C4-2B (cell line): ENCODE measurements around the gene GTPBP6.

ENCODE experiments used
- H3K27ac ChIP-seq: fragments of 450-650 bp; 2 replicates; pipeline ENCODE4 v1.5.1; 2017
- CTCF ChIP-seq: fragments of 450-650 bp; conservative IDR thresholded peaks from 2 replicates; pipeline ENCODE4 v1.5.1; 2017; ENCODE audit warnings: mild to moderate bottlenecking
- ZFX ChIP-seq: fragments of 450-650 bp; IDR thresholded peaks from 2 replicates; pipeline ENCODE4 v1.6.1; 2017

GTPBP6 gene

GRCh38 chrX:361231-362145, 42.9 kb upstream of the GTPBP6 start:
- TF ChIP-seq CTCF, result no peak
- no peak for TF ChIP-seq ZFX

GRCh38 chrX:360496-361150, 42.0 kb upstream of the GTPBP6 start:
- no peak for TF ChIP-seq CTCF
- TF ChIP-seq ZFX, result no peak
- H3K27ac ChIP-seq, result no peak overlapping the region

More at GRCh38 chrX:361231-362145, 42.9 kb upstream of the GTPBP6 start:
- no peak overlapping the region for H3K27ac ChIP-seq

GRCh38 chrX:358651-359143, 40.1 kb upstream of the GTPBP6 start:
- no peak for TF ChIP-seq ZFX
- TF ChIP-seq CTCF, result no peak
- no peak overlapping the region for H3K27ac ChIP-seq

- no peak for TF ChIP-seq ZFX
- no peak for TF ChIP-seq CTCF
- H3K27ac ChIP-seq, result no peak overlapping the region
Observed at GRCh38 chrX:357693-358471, 39.3 kb upstream of the GTPBP6 start.

GRCh38 chrX:357035-357692, 38.6 kb upstream of the GTPBP6 start:
- no peak for TF ChIP-seq CTCF
- TF ChIP-seq ZFX, result no peak
- H3K27ac ChIP-seq, result no peak overlapping the region

- H3K27ac ChIP-seq, result no peak overlapping the region
- TF ChIP-seq CTCF, result no peak
- TF ChIP-seq ZFX, result no peak
Observed at GRCh38 chrX:356385-357034, 37.9 kb upstream of the GTPBP6 start.
